GM12873 (cell line): Measurements from ENCODE around the gene IPCEF1.

ENCODE experiments used
- TF ChIP-seq, protein P1 (sequence below): IDR thresholded peaks from 2 replicates; pipeline ENCODE4 v1.5.1; 2012; ENCODE audit warnings: low read depth, mild to moderate bottlenecking, moderate library complexity, low read length, control low read depth; ENCODE audit not compliant: insufficient read depth; ENCODE audit errors: missing control alignments

IPCEF1 gene

DNA sequence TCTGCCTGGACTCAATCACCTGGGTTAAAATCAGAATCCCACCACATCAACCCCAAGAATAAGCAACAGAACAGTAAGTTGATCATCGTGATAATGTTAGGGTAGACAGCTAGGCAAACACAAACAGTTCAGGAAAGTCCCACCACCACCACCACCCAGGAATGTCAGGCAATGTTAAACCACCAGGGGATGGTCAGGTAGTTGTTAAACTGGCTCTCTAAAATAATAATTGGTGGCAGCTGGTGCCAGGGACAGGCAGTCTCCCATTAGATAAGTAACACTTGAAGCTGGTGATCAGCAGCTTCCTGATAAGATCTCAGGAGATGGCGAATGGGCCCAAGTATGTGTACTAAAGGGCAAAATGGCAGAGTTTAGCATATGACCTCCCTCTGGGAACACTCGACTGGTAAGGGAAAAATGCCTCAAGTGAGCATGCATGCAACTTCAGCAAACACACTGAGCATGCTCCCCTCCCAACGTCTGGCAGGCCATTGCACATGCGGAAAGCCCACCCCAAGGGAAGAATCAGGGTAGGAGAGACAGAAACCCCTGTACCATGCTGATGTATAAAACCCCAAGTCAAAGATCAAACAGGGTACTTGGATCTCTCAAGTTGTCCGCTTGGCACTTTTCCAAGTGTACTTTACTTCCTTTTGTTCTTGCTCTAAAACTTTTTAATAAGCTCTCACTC, 66.6 kb downstream of the IPCEF1 start:
- TF ChIP-seq, protein P1, sequence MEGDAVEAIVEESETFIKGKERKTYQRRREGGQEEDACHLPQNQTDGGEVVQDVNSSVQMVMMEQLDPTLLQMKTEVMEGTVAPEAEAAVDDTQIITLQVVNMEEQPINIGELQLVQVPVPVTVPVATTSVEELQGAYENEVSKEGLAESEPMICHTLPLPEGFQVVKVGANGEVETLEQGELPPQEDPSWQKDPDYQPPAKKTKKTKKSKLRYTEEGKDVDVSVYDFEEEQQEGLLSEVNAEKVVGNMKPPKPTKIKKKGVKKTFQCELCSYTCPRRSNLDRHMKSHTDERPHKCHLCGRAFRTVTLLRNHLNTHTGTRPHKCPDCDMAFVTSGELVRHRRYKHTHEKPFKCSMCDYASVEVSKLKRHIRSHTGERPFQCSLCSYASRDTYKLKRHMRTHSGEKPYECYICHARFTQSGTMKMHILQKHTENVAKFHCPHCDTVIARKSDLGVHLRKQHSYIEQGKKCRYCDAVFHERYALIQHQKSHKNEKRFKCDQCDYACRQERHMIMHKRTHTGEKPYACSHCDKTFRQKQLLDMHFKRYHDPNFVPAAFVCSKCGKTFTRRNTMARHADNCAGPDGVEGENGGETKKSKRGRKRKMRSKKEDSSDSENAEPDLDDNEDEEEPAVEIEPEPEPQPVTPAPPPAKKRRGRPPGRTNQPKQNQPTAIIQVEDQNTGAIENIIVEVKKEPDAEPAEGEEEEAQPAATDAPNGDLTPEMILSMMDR: no peak

DNA sequence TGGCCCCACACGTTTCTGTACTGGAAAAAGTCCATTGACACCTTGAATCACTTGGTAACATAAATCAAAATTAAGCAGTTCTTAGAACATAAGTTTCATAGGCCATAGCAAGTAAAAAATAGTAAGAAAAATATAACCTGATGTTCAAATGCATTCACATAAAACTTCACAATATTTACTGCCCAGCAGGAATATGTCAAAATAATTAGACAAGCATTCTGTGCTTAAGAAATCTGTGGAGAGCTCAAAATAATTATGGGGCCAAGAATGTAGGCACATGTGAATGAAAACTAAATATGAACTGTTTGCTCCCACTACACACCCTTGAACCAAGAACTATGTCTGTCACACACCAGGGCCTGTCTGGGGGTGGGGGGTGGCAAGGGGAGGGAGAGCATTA, 70.8 kb downstream of the IPCEF1 start:
- TF ChIP-seq, protein P1: no peak

DNA sequence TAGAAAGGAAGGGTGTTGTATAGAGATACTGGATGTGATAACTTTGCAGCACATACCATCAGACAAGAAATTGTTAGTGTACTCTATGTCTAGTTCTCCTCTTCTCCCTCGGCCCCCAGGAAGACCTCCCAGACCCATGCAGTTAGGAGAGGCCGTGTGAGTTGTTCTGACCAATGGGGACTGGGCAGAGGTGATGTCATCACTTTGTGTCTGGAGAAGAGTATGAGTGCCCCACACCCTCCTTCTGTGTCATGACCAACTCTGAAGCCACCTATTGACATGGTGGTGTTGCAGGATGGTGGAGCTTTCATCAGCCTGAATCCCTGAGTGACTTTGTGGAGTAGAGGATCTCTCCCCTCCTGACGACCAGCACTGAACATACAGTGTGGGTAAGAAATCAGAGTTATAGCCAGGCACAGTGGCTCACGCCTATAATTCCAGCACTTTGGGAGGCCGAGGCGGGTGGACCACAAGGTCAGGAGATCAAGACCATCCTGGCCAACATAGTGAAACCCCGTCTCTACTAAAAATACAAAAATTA, 72.2 kb downstream of the IPCEF1 start:
- TF ChIP-seq, protein P1: no peak

DNA sequence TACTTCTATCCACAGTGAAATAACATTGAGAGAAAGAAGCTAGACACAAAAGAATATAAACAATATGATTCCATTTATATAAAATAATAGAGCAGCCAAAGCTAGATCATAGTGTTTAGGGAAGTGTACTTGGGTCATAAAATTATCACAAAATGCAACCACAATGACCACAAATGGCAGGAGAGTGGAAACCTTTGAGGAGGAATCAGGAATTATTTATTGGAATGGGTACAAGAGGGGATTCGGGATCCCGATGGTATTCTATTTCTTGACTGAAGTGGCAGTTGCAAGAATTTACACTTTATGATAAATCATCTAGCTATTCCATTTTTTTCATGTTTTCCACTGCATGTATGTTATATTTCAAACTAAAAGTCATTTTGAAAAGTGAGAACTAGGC, 76.1 kb downstream of the IPCEF1 start:
- TF ChIP-seq, protein P1: no peak

DNA sequence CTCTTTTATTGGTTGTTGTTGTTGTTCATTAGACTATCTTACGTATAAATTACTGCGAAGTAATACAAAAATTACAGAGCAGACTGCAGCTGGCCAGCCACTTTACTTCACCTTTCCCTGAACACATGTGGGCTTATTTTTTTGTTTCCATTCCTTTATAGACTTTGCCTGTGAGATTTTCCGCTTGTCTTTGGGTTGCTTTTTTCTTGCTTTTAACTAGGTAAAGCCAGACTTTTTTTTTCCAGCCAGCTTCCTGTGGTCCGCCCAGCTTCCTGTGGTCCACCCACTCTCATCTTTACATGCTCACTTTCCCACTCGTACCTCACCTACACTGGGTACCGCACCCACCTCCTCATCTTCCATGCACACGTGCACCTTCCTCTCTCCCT, 79.0 kb downstream of the IPCEF1 start:
- TF ChIP-seq, protein P1: no peak

DNA sequence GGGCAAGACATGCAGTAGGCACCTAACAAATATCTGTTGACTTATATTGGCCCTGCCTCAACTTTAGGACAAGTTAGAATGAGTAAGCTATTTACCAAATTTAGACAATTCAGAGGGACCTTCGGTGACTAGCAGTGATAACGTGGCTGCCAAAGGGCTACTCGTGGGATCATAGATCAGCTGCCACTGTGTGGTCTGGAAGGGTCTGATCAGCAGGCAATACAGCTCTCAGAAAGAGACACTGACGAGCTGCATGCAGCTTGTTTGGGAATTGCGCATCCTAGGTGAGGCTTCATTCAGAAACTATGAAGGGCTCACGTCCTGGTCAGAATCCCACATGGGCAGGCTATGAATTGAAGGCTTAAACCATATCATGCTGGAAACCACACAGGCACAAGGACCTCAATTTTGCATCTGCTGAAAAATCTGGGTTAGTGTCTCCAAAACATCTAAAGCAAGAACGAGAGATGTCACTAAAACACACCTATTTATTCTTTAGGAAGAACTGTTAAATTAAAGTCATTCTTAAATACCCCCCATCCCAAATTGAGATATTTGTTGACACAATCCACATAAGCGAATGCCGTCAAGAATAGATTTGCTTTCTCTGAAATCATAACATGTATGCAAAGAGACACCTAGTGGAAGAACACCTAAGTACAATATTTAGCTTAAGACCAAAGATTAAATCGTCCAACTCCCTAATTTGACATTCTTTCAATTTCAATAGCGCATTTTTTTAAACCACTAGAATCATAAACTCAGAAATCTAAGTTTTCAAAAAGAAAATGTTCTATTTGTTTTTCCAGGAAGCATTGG, 79.6 kb downstream of the IPCEF1 start:
- TF ChIP-seq, protein P1: peak; percentile 43

DNA sequence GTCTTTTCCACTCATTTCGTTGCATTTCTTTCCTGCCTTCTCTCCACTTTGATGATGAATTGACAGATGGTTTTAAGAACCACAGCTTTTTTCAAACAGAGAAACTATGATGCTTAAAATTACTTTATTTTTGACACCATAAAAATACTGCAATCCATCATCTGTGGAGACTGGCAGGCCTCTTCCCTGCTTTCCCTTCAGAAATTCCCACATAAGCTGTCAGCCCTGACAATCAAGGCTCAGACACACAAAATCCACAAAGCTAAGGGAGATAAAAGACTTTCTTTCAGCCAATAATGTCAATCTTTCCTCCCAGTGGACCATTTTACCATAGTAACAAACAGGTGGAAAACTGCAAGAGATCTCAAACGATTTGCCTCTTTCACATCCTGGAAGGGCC, 82.4 kb downstream of the IPCEF1 start:
- TF ChIP-seq, protein P1: no peak
